Parathyroid adenoma (tissue), 2 donors: Measurements from ENCODE around the gene ZNF598.
"Not testable (repeated sequence)": the region's sequence is repeated elsewhere in the genome, so short reads cannot be mapped to it uniquely, and the experiment has no call there.

ENCODE experiments used
- H2AFZ ChIP-seq: fragments of 300-600 bp; sonication (generic); one replicate; pipeline ENCODE4 v1.7.0; 2017; ENCODE audit warnings: antibody characterized with exemption, mild to moderate bottlenecking
- H3K27ac ChIP-seq: fragments of 300-600 bp; sonication (generic); one replicate; pipeline ENCODE4 v1.7.0; 2017
- H3K27me3 ChIP-seq: fragments of 300-600 bp; sonication (generic); one replicate; pipeline ENCODE4 v1.7.0; 2017; ENCODE audit warnings: low read length; ENCODE audit not compliant: control insufficient read depth, insufficient read depth
- H3K36me3 ChIP-seq: fragments of 300-600 bp; sonication (generic); one replicate; pipeline ENCODE4 v1.7.0; 2017; ENCODE audit warnings: low read length; ENCODE audit not compliant: control insufficient read depth, insufficient read depth
- H3K4me1 ChIP-seq: fragments of 300-600 bp; sonication (generic); one replicate; pipeline ENCODE4 v1.7.0; 2017; ENCODE audit warnings: control low read depth
- H3K4me2 ChIP-seq: fragments of 300-600 bp; sonication (generic); one replicate; pipeline ENCODE4 v1.7.0; 2017; ENCODE audit warnings: low read length
- H3K4me3 ChIP-seq: fragments of 300-600 bp; sonication (generic); one replicate; pipeline ENCODE4 v1.7.0; 2017; ENCODE audit warnings: low read depth, low read length
- H3K79me2 ChIP-seq: fragments of 300-600 bp; sonication (generic); one replicate; pipeline ENCODE4 v1.7.0; 2017; ENCODE audit warnings: control low read depth
- H3K9ac ChIP-seq: fragments of 300-600 bp; sonication (generic); one replicate; pipeline ENCODE4 v1.7.0; 2017; ENCODE audit warnings: mild to moderate bottlenecking
- H3K9me3 ChIP-seq: fragments of 300-600 bp; sonication (generic); one replicate; pipeline ENCODE4 v1.7.0; 2017; ENCODE audit warnings: low read length; ENCODE audit not compliant: control insufficient read depth
- TF ChIP-seq, protein P1 (sequence below): fragments of 300-600 bp; sonication (generic); IDR thresholded peaks from one replicate; pipeline ENCODE4 v1.7.0; 2017; ENCODE audit warnings: antibody characterized with exemption, mild to moderate bottlenecking
- donor health status: primary hyperparathyroidism.

The ZNF598 gene

DNA sequence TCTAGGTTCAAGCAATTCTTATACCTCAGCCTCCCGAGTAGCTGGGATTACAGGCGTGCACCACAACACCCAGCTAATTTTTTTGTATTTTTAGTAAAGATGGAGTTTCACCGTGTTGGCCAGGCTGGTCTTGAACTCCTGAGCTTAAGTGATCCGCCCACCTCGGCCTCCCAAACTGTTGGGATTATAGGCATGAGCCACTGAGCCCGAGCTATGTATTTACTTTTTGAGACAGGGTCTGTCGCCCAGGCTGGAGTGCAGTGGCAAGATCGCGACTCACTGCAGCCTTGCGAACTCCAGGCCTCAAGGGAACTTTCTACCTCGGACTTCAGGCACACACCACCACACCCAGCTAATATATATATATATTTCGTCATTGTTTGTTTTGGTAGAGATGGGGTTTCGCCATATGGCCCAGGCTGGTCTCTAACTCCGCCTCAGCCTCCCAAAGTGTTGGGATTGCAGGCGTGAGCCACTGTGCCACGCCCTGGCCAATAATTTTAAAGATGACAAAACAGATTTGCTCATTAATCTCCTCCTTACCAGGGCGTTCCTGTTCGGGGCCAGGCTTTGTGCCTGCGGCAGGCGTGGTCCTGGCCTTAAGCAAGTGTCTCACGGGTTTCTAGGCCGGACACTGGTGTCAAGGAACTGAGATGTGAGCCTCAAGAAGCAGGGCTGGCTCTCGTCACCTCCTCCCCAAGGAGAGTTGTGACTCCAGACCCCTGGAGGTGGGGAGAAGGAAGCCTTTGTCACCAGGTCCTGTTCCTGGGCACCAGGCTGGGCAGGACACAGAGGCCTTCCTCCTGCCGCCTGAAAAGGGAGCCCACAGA is 5.7 kb upstream of the ZNF598 start:
- H3K27ac ChIP-seq, result no peak overlapping the region
- H3K9ac ChIP-seq, result no peak overlapping the region
- no peaks in the 10 kb centered on the region for H3K9me3 ChIP-seq
- no peak overlapping the region for H3K4me2 ChIP-seq
- no peaks in the 10 kb centered on the region for H3K36me3 ChIP-seq
- H3K79me2 ChIP-seq, result no peaks in the 10 kb centered on the region
- no peak overlapping the region for H2AFZ ChIP-seq
- TF ChIP-seq, protein P1, sequence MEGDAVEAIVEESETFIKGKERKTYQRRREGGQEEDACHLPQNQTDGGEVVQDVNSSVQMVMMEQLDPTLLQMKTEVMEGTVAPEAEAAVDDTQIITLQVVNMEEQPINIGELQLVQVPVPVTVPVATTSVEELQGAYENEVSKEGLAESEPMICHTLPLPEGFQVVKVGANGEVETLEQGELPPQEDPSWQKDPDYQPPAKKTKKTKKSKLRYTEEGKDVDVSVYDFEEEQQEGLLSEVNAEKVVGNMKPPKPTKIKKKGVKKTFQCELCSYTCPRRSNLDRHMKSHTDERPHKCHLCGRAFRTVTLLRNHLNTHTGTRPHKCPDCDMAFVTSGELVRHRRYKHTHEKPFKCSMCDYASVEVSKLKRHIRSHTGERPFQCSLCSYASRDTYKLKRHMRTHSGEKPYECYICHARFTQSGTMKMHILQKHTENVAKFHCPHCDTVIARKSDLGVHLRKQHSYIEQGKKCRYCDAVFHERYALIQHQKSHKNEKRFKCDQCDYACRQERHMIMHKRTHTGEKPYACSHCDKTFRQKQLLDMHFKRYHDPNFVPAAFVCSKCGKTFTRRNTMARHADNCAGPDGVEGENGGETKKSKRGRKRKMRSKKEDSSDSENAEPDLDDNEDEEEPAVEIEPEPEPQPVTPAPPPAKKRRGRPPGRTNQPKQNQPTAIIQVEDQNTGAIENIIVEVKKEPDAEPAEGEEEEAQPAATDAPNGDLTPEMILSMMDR, result no peak
- no peaks in the 10 kb centered on the region for H3K27me3 ChIP-seq
- H3K4me1 ChIP-seq, result peaks cover 2% of the 10 kb centered on the region
- H3K4me3 ChIP-seq, result no peak overlapping the region

DNA sequence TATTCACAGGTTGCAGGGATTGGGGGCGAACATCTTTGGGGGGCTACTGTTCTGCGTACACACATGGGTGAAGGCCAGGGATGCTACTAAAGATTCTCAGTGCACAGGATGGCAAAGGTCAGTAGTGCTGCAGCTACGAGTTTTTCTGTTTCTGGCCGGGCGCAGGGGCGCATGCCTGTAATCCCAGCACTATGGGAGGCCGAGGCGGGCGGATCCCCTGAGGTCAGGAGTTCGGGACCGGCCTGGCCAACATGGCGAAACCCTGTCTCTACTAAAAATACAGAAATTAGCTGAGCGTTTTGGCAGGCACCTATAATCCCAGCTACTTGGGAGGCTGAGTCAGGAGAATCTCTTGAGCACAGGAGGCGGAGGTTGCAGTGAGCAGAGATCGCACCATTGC is 3.9 kb upstream of the ZNF598 start:
- TF ChIP-seq, protein P1, result no peak
- Histone ChIP-seq H3K4me1 (peaks cover 6% of the 10 kb centered on the region), H3K79me2 (no peaks in the 10 kb centered on the region), H3K9ac (no peak overlapping the region), H3K36me3 (no peaks in the 10 kb centered on the region), H3K27ac (no peak overlapping the region), H3K4me2 (no peak overlapping the region), H3K27me3 (no peaks in the 10 kb centered on the region), H3K4me3 (no peak overlapping the region), H2AFZ (no peak overlapping the region), H3K9me3 (no peaks in the 10 kb centered on the region)

DNA sequence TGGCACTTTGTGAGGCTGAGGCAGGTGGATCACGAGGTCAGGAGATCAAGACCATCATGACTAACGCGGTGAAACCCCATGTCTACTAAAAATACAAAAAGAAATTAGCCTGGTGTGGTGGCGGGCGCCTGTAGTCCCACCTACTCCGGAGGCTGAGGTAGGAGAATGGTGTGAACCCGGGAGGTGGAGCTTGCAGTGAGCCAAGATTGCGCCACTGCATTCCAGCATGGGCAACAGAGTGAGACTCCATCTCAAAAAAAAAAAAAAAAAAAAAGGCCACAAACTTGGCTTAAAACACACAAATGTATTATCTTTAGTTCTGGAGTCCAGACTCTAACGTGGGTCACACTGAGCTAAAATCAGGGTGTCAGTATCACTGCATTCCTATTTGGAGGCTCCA is 2.1 kb upstream of the ZNF598 start:
- H3K9ac ChIP-seq, H3K36me3 ChIP-seq, H3K27me3 ChIP-seq, H2AFZ ChIP-seq, H3K9me3 ChIP-seq, H3K4me3 ChIP-seq, H3K27ac ChIP-seq, H3K4me2 ChIP-seq: not testable (repeated sequence)
- peaks cover 17% of the 10 kb centered on the region for H3K79me2 ChIP-seq
- peaks cover 10% of the 10 kb centered on the region for H3K4me1 ChIP-seq

DNA sequence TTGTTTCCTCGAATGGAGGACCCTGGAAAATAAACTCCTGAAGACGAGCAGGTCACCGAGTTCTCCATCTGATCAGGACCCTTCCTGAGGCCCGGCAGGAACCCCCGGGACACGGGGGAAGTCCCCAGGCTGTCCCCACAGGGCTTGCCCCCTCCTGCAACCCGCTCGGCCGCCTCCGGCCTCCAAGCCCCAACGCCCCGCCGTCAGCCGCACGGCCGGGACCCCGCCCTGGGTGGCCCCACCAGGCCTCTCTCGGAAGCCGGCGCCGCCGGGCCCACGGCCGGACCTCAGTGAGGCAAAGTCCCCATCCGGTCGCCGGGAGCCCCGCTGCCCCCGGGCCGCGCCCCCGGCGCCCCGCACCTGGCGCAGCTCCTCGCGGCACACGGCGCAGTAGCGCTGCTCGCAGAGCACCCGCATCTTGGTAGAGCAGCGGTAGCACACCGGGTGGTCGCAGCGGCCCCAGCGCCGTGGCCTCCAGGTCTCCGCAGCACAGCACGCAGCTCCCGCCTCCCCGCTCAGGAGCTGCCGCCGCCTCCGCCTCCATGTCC is 383 bp downstream of the ZNF598 start:
- Histone ChIP-seq H3K27ac (peak overlapping the region; percentile 22), H3K36me3 (no peaks in the 10 kb centered on the region), H2AFZ (peak overlapping the region; percentile 70), H3K4me2 (peak overlapping the region; percentile 96), H3K9ac (peak overlapping the region; percentile 61), H3K27me3 (no peaks in the 10 kb centered on the region), H3K4me3 (peak overlapping the region; percentile 69), H3K9me3 (no peaks in the 10 kb centered on the region), H3K4me1 (peaks cover 10% of the 10 kb centered on the region), H3K79me2 (peaks cover 41% of the 10 kb centered on the region)
- TF ChIP-seq, protein P1, result no peak

DNA sequence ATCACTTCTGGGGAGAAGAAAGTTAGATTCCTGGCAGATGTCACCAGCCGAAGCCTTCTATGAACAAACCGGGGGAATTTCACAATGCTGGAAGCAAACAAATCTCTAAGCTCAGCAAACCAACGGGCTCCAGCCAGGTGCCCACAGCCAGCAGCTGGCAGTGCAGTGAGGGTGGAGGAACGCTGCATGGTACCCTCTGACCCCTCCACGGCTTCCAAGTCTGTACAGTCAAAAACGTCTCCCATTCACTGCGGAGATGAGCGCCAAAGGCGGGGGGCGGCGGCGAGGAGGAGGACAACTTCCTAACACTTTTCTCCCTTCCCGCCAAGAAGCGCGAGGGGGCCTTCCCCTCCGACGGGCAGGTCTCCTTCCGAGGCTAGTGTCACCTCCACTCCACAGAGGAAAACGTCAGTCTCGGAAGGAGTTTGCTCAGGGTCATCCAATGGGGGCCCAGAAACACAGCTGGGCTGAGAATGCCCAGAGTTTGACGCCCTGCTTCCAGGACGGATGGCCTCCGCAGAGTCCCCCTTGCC is 924 bp downstream of the ZNF598 start:
- peak overlapping the region; percentile 22 for H3K27ac ChIP-seq
- H3K79me2 ChIP-seq, result peaks cover 44% of the 10 kb centered on the region
- peak overlapping the region; percentile 61 for H3K9ac ChIP-seq
- H2AFZ ChIP-seq, result peak overlapping the region; percentile 15
- H3K27me3 ChIP-seq, result no peaks in the 10 kb centered on the region
- peak overlapping the region; percentile 69 for H3K4me3 ChIP-seq
- no peaks in the 10 kb centered on the region for H3K36me3 ChIP-seq
- peaks cover 10% of the 10 kb centered on the region for H3K4me1 ChIP-seq
- peak overlapping the region; percentile 96 for H3K4me2 ChIP-seq
- TF ChIP-seq, protein P1, result no peak
- no peaks in the 10 kb centered on the region for H3K9me3 ChIP-seq
